Measurements from ENCODE around the gene TMPO. TPM values are rescaled to one million over a fixed set of nuclear protein-coding genes. Genes with fewer than 3 reads are reported as not detected.
"Not testable (repeated sequence)": the region's sequence is repeated elsewhere in the genome, so short reads cannot be mapped to it uniquely, and the experiment has no call there.

Gene TMPO
- polyA plus RNA-seq, 2 donors: 29.1 to 34.5 TPM

DNA sequence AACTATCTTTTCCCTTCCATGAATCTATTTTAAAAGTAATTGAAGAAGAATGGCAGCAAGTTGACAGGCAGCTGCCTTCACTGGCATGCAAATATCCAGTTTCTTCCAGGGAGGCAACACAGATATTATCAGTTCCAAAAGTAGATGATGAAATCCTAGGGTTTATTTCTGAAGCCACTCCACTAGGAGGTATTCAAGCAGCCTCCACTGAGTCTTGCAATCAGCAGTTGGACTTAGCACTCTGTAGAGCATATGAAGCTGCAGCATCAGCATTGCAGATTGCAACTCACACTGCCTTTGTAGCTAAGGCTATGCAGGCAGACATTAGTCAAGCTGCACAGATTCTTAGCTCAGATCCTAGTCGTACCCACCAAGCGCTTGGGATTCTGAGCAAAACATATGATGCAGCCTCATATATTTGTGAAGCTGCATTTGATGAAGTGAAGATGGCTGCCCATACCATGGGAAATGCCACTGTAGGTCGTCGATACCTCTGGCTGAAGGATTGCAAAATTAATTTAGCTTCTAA lies 18.4 kb downstream of the TMPO start:
- no peaks in the 10 kb centered on the region for H3K27me3 ChIP-seq (ENCODE audit: control insufficient read depth in 1 of 2, insufficient read depth in 2 of 2, low read length in 2 of 2)
- H3K4me1 ChIP-seq (ENCODE audit: control insufficient read depth in 2 of 2, insufficient read depth in 2 of 2, low read length in 1 of 2): no peaks in the 10 kb centered on the region
- no peaks in the 10 kb centered on the region for H3K9me3 ChIP-seq (ENCODE audit: control insufficient read depth in 2 of 2, insufficient read depth in 1 of 2, low read depth in 1 of 2, low read length in 1 of 2)
- H3K4me3 ChIP-seq (ENCODE audit: low read depth in 1 of 2, low read length in 2 of 2): no peak overlapping the region
- H3K36me3 ChIP-seq (ENCODE audit: control insufficient read depth in 2 of 2, insufficient read depth in 2 of 2, low read length in 1 of 2): peaks cover 4 to 5% of the 10 kb centered on the region in 2 donors
- 88 to 92% methylated on average over 4 of the region's 4 CpGs for WGBS, 2 donors
- H3K27ac ChIP-seq (ENCODE audit: low read depth in 2 of 2, low read length in 1 of 2): no peak overlapping the region

- H3K4me1 ChIP-seq (ENCODE audit: control insufficient read depth in 2 of 2, insufficient read depth in 2 of 2, low read length in 1 of 2): no peaks in the 10 kb centered on the region
- H3K9me3 ChIP-seq (ENCODE audit: control insufficient read depth in 2 of 2, insufficient read depth in 1 of 2, low read depth in 1 of 2, low read length in 1 of 2): no peaks in the 10 kb centered on the region
- H3K36me3 ChIP-seq (ENCODE audit: control insufficient read depth in 2 of 2, insufficient read depth in 2 of 2, low read length in 1 of 2): peaks cover 4 to 5% of the 10 kb centered on the region in 2 donors
- WGBS, 2 donors: 87 to 91% methylated on average over 4 of the region's 4 CpGs
- H3K27me3 ChIP-seq (ENCODE audit: control insufficient read depth in 1 of 2, insufficient read depth in 2 of 2, low read length in 2 of 2): no peaks in the 10 kb centered on the region
- H3K4me3 ChIP-seq (ENCODE audit: low read depth in 1 of 2, low read length in 2 of 2): no peak overlapping the region
- no peak overlapping the region for H3K27ac ChIP-seq (ENCODE audit: low read depth in 2 of 2, low read length in 1 of 2)
Observed at GRCh38 chr12:98538031-98538430, 22.6 kb downstream of the TMPO start.

DNA sequence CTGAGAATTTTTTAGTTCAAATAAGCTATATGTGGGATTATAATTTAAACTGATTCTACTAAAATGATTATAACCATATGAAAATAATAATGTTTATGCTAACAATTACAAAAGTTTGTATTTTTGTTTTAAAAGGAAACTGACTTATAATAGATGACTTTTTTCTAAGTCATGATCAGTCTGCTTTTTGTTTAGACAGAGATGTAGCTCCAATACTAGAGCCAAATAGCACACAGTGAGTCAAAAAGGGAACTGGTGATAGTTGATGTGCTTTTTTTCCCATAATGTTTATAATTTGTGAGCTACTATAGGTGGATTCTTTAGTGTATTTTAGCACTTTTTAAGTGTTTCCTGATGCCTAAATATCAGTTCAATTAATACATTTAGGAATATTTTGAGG lies 28.3 kb downstream of the TMPO start:
- Histone ChIP-seq H3K27ac (ENCODE audit: low read depth in 2 of 2, low read length in 1 of 2) (no peak overlapping the region), H3K36me3 (ENCODE audit: control insufficient read depth in 2 of 2, insufficient read depth in 2 of 2, low read length in 1 of 2) (no peaks in the 10 kb centered on the region), H3K4me1 (ENCODE audit: control insufficient read depth in 2 of 2, insufficient read depth in 2 of 2, low read length in 1 of 2) (no peaks in the 10 kb centered on the region), H3K9me3 (ENCODE audit: control insufficient read depth in 2 of 2, insufficient read depth in 1 of 2, low read depth in 1 of 2, low read length in 1 of 2) (no peaks in the 10 kb centered on the region), H3K4me3 (ENCODE audit: low read depth in 1 of 2, low read length in 2 of 2) (no peak overlapping the region), H3K27me3 (ENCODE audit: control insufficient read depth in 1 of 2, insufficient read depth in 2 of 2, low read length in 2 of 2) (no peaks in the 10 kb centered on the region)

DNA sequence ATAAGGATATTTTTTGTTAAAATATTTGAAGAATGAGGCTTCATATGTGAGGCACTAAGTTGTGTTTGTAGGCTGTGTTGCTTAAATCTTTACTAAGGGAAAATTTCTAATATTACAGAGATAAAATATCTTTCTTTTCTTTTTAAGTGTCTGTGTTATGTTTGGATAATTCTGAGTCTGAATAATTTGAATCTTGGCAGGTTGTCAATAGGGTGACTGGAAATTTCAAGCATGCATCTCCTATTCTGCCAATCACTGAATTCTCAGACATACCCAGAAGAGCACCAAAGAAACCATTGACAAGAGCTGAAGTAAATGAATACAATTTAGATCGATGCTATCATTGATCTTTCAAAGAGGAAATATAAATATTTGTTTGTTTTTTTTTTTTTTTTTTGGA lies 29.4 kb downstream of the TMPO start:
- WGBS, 2 donors: 83 to 93% methylated on average over 1 of the region's 1 CpG
- H3K27ac ChIP-seq (ENCODE audit: low read depth in 2 of 2, low read length in 1 of 2): no peak overlapping the region
- no peaks in the 10 kb centered on the region for H3K36me3 ChIP-seq (ENCODE audit: control insufficient read depth in 2 of 2, insufficient read depth in 2 of 2, low read length in 1 of 2)
- no peak overlapping the region for H3K4me3 ChIP-seq (ENCODE audit: low read depth in 1 of 2, low read length in 2 of 2)
- H3K27me3 ChIP-seq (ENCODE audit: control insufficient read depth in 1 of 2, insufficient read depth in 2 of 2, low read length in 2 of 2): no peaks in the 10 kb centered on the region
- H3K4me1 ChIP-seq (ENCODE audit: control insufficient read depth in 2 of 2, insufficient read depth in 2 of 2, low read length in 1 of 2): no peaks in the 10 kb centered on the region
- no peaks in the 10 kb centered on the region for H3K9me3 ChIP-seq (ENCODE audit: control insufficient read depth in 2 of 2, insufficient read depth in 1 of 2, low read depth in 1 of 2, low read length in 1 of 2)

- no peak overlapping the region for H3K4me3 ChIP-seq (ENCODE audit: low read depth in 1 of 2, low read length in 2 of 2)
- 77 to 84% methylated on average over 5 of the region's 5 CpGs for WGBS, 2 donors
- no peaks in the 10 kb centered on the region for H3K4me1 ChIP-seq (ENCODE audit: control insufficient read depth in 2 of 2, insufficient read depth in 2 of 2, low read length in 1 of 2)
- no peaks in the 10 kb centered on the region for H3K27me3 ChIP-seq (ENCODE audit: control insufficient read depth in 1 of 2, insufficient read depth in 2 of 2, low read length in 2 of 2)
- H3K9me3 ChIP-seq (ENCODE audit: control insufficient read depth in 2 of 2, insufficient read depth in 1 of 2, low read depth in 1 of 2, low read length in 1 of 2): no peaks in the 10 kb centered on the region
- no peak overlapping the region for H3K27ac ChIP-seq (ENCODE audit: low read depth in 2 of 2, low read length in 1 of 2)
- H3K36me3 ChIP-seq (ENCODE audit: control insufficient read depth in 2 of 2, insufficient read depth in 2 of 2, low read length in 1 of 2): no peaks in the 10 kb centered on the region
Observed at GRCh38 chr12:98549371-98550110, 34.2 kb downstream of the TMPO start.

DNA sequence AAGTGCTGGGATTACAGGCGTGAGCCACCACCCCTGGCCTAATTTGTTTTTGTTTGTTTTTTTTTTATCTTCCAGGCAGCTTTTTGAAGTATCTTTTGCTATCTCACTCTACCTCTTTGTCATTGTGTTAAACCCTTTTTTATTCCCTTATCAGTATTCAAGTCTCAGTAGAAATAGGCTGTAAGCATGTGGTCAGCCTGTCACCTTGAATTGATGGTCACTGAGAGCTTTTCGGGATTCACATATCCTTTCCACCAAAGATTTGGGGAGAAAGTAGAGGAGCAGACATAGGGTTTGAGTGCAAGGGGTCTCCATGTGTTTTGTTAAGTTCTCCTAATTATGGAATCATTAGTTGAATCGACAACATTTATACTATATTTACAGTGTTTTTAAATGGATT lies 36.4 kb downstream of the TMPO start:
- Histone ChIP-seq H3K9me3 (ENCODE audit: control insufficient read depth in 2 of 2, insufficient read depth in 1 of 2, low read depth in 1 of 2, low read length in 1 of 2) (no peaks in the 10 kb centered on the region), H3K27ac (ENCODE audit: low read depth in 2 of 2, low read length in 1 of 2) (no peak overlapping the region), H3K27me3 (ENCODE audit: control insufficient read depth in 1 of 2, insufficient read depth in 2 of 2, low read length in 2 of 2) (no peaks in the 10 kb centered on the region), H3K4me1 (ENCODE audit: control insufficient read depth in 2 of 2, insufficient read depth in 2 of 2, low read length in 1 of 2) (no peaks in the 10 kb centered on the region), H3K36me3 (ENCODE audit: control insufficient read depth in 2 of 2, insufficient read depth in 2 of 2, low read length in 1 of 2) (no peaks in the 10 kb centered on the region), H3K4me3 (ENCODE audit: low read depth in 1 of 2, low read length in 2 of 2) (no peak overlapping the region)
- WGBS, 2 donors: 94 to 96% methylated on average over 3 of the region's 3 CpGs

DNA sequence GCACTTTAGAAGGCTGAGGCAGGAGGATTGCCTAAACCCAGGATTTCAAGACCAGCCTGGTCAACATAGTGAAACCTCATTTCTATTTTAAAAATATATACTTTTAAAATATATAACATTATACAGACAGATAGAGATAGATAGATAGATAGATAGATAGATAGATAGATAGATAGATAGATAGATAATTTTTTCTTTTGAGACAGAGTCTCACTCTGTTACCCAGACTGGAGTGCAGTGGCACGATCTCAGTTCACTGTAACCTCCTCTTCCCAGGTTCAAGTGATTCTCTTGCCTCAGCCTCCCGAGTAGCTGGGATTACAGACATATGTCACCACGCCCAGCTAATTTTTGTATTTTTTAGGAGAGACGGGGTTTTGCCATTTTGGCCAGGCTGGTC lies 42.7 kb downstream of the TMPO start:
- WGBS, 2 donors: 78 to 82% methylated on average over 4 of the region's 4 CpGs
- not testable (repeated sequence) for H3K27me3 ChIP-seq (ENCODE audit: control insufficient read depth in 1 of 2, insufficient read depth in 2 of 2, low read length in 2 of 2); H3K4me3 ChIP-seq (ENCODE audit: low read depth in 1 of 2, low read length in 2 of 2); H3K27ac ChIP-seq (ENCODE audit: low read depth in 2 of 2, low read length in 1 of 2); H3K9me3 ChIP-seq (ENCODE audit: control insufficient read depth in 2 of 2, insufficient read depth in 1 of 2, low read depth in 1 of 2, low read length in 1 of 2); H3K4me1 ChIP-seq (ENCODE audit: control insufficient read depth in 2 of 2, insufficient read depth in 2 of 2, low read length in 1 of 2); H3K36me3 ChIP-seq (ENCODE audit: control insufficient read depth in 2 of 2, insufficient read depth in 2 of 2, low read length in 1 of 2)

GRCh38 chr12:98559666-98560065 lies 44.3 kb downstream of the TMPO start:
- 32 to 91% methylated on average over 1 of the region's 1 CpG for whole genome bisulfite sequencing, 2 donors
- no peak overlapping the region for H3K27ac ChIP-seq (ENCODE audit: low read depth in 2 of 2, low read length in 1 of 2)
- no peaks in the 10 kb centered on the region for H3K36me3 ChIP-seq (ENCODE audit: control insufficient read depth in 2 of 2, insufficient read depth in 2 of 2, low read length in 1 of 2)
- H3K4me3 ChIP-seq (ENCODE audit: low read depth in 1 of 2, low read length in 2 of 2): no peak overlapping the region
- H3K4me1 ChIP-seq (ENCODE audit: control insufficient read depth in 2 of 2, insufficient read depth in 2 of 2, low read length in 1 of 2): no peaks in the 10 kb centered on the region
- H3K27me3 ChIP-seq (ENCODE audit: control insufficient read depth in 1 of 2, insufficient read depth in 2 of 2, low read length in 2 of 2): no peaks in the 10 kb centered on the region
- no peaks in the 10 kb centered on the region for H3K9me3 ChIP-seq (ENCODE audit: control insufficient read depth in 2 of 2, insufficient read depth in 1 of 2, low read depth in 1 of 2, low read length in 1 of 2)

GRCh38 chr12:98561846-98562245 lies 46.5 kb downstream of the TMPO start:
- WGBS, 2 donors: 88% methylated on average over 3 of the region's 3 CpGs
- no peak overlapping the region for H3K27ac ChIP-seq (ENCODE audit: low read depth in 2 of 2, low read length in 1 of 2)
- no peaks in the 10 kb centered on the region for H3K36me3 ChIP-seq (ENCODE audit: control insufficient read depth in 2 of 2, insufficient read depth in 2 of 2, low read length in 1 of 2)
- no peaks in the 10 kb centered on the region for H3K9me3 ChIP-seq (ENCODE audit: control insufficient read depth in 2 of 2, insufficient read depth in 1 of 2, low read depth in 1 of 2, low read length in 1 of 2)
- no peak overlapping the region for H3K4me3 ChIP-seq (ENCODE audit: low read depth in 1 of 2, low read length in 2 of 2)
- no peaks in the 10 kb centered on the region for H3K27me3 ChIP-seq (ENCODE audit: control insufficient read depth in 1 of 2, insufficient read depth in 2 of 2, low read length in 2 of 2)
- no peaks in the 10 kb centered on the region for H3K4me1 ChIP-seq (ENCODE audit: control insufficient read depth in 2 of 2, insufficient read depth in 2 of 2, low read length in 1 of 2)

DNA sequence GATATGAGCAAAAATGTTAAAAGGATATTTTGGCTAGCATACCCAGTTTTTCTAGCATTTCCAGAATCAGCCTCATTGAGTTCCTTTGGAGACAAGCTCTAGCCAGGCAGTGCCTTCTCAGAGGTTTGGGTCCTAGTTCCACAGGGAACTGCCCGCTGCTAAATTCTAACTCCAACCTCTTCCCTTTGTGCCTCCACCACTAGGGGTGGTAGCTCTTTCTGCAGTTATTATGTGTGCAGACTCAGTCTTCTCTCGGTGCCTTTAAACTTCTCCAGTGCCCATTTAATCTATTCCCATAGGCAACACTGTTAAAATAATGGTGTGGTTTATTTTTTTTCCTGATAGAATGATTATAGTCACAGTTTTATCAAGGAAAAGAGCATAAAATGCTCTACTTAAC lies 56.6 kb downstream of the TMPO start:
- Histone ChIP-seq H3K4me3 (ENCODE audit: low read depth in 1 of 2, low read length in 2 of 2) (no peak overlapping the region), H3K4me1 (ENCODE audit: control insufficient read depth in 2 of 2, insufficient read depth in 2 of 2, low read length in 1 of 2) (no peaks in the 10 kb centered on the region), H3K9me3 (ENCODE audit: control insufficient read depth in 2 of 2, insufficient read depth in 1 of 2, low read depth in 1 of 2, low read length in 1 of 2) (no peaks in the 10 kb centered on the region), H3K36me3 (ENCODE audit: control insufficient read depth in 2 of 2, insufficient read depth in 2 of 2, low read length in 1 of 2) (no peaks in the 10 kb centered on the region), H3K27ac (ENCODE audit: low read depth in 2 of 2, low read length in 1 of 2) (no peak overlapping the region), H3K27me3 (ENCODE audit: control insufficient read depth in 1 of 2, insufficient read depth in 2 of 2, low read length in 2 of 2) (no peaks in the 10 kb centered on the region)
- WGBS, 2 donors: 83 to 85% methylated on average over 2 of the region's 2 CpGs
